GM23248 (cell line): ENCODE results near the gene USP2. TPM values are rescaled to one million over a fixed set of nuclear protein-coding genes. Genes with fewer than 3 reads are reported as not detected.

Experiments used
- DNase-seq: peaks from one replicate; pipeline ENCODE4 v3.0.0-alpha.2; 2015
- H2AFZ ChIP-seq: fragments of 200-600 bp; sonication (generic); 2 replicates; pipeline ENCODE4 v1.6.1; 2016; ENCODE audit warnings: antibody characterized with exemption
- H3F3A ChIP-seq: fragments of 200-600 bp; sonication (generic); 2 replicates; pipeline ENCODE4 v1.6.1; 2016; ENCODE audit warnings: mild to moderate bottlenecking, antibody characterized with exemption, mixed run types; ENCODE audit not compliant: insufficient read depth
- H3K27ac ChIP-seq: fragments of 200-600 bp; sonication (generic); 2 replicates; pipeline ENCODE4 v1.5.1; 2016; ENCODE audit warnings: mild to moderate bottlenecking
- H3K27me3 ChIP-seq: fragments of 200-600 bp; sonication (generic); replicated peaks from 2 replicates; pipeline ENCODE4 v1.6.1; 2016; ENCODE audit warnings: mild to moderate bottlenecking; ENCODE audit not compliant: insufficient read depth
- H3K36me3 ChIP-seq: fragments of 200-600 bp; sonication (generic); 2 replicates; pipeline ENCODE4 v1.6.1; 2016; ENCODE audit warnings: low read depth, mild to moderate bottlenecking
- H3K4me1 ChIP-seq: fragments of 200-600 bp; sonication (generic); 2 replicates; pipeline ENCODE4 v1.6.1; 2016; ENCODE audit warnings: mild to moderate bottlenecking; ENCODE audit not compliant: insufficient read depth
- H3K4me2 ChIP-seq: fragments of 200-600 bp; sonication (generic); one replicate; pipeline ENCODE4 v1.6.1; 2016; ENCODE audit warnings: mild to moderate bottlenecking; ENCODE audit not compliant: unreplicated experiment
- H3K4me3 ChIP-seq: fragments of 200-600 bp; sonication (generic); 2 replicates; pipeline ENCODE4 v1.5.1; 2016; ENCODE audit warnings: mild to moderate bottlenecking
- H3K79me2 ChIP-seq: fragments of 200-600 bp; sonication (generic); 2 replicates; pipeline ENCODE4 v1.6.1; 2016; ENCODE audit warnings: mild to moderate bottlenecking; ENCODE audit not compliant: insufficient read depth
- H3K9ac ChIP-seq: fragments of 200-600 bp; sonication (generic); 2 replicates; pipeline ENCODE4 v1.6.1; 2016; ENCODE audit warnings: mild to moderate bottlenecking
- H3K9me2 ChIP-seq: fragments of 200-600 bp; sonication (generic); 2 replicates; pipeline ENCODE4 v1.6.1; 2016; ENCODE audit warnings: mixed run types, mild to moderate bottlenecking, moderate library complexity; ENCODE audit not compliant: insufficient read depth
- H3K9me3 ChIP-seq: fragments of 200-600 bp; sonication (generic); one replicate; pipeline ENCODE4 v1.6.1; 2017; ENCODE audit warnings: low read depth
- H4K20me1 ChIP-seq: fragments of 200-600 bp; sonication (generic); 2 replicates; pipeline ENCODE4 v1.6.0; 2016; ENCODE audit not compliant: insufficient read depth
- EZH2 ChIP-seq: fragments of 200-600 bp; sonication (generic); IDR thresholded peaks from 2 replicates; pipeline ENCODE4 v1.6.1; 2018; ENCODE audit warnings: antibody characterized with exemption, mild to moderate bottlenecking; ENCODE audit not compliant: insufficient read depth, poor library complexity, severe bottlenecking
- EZH2phosphoT487 ChIP-seq: fragments of 200-600 bp; sonication (generic); IDR thresholded peaks from 2 replicates; pipeline ENCODE4 v1.6.1; 2018; ENCODE audit warnings: antibody characterized with exemption, moderate library complexity, mild to moderate bottlenecking, low read depth; ENCODE audit not compliant: insufficient read depth
- WGBS, 2 experiments: methylation state at CpG; one replicate each; pipeline ENCODE4 v1.1.6; 2015 to 2017; ENCODE audit warnings: low lambda C conversion rate in 2 of 2, low coverage in 1 of 2; ENCODE audit errors: missing lambda C conversion rate in 2 of 2; 5-methylcytosine and 5-hydroxymethylcytosine counted together
- in situ Hi-C: fragments of 300-500 bp; cut with MboI; formaldehyde crosslinking; loops from 2 replicates; pipeline ENCODE4 v1.15.0; 2020
- polyA plus RNA-seq: library from polyadenylated mRNA; unstranded; fragments of >200 nt; fragmentation: Nextera tagmentation; extraction: Ambion mirVana; gene quantifications from 2 replicates; pipeline ENCODE4 v1.2.1, GENCODE V29; 2016
- total RNA-seq: library from RNA; depleted of rRNA; stranded (reverse); fragments of >200 nt; shearing (Covaris generic); gene quantifications from 2 replicates; pipeline ENCODE4 v1.2.3, GENCODE V29; 2014

Gene USP2
- total and polyA plus RNA-seq, 2 experiments from 2014 or later: 0.33 TPM; not detected in 1

- Histone ChIP-seq H3K9me2 (no peaks in the 10 kb centered on the region), H3K4me2 (no peak overlapping the region)
- no peak for DNase-seq
Measured at GRCh38 chr11:119402470-119402869, 21.0 kb upstream of the USP2 start.

GRCh38 chr11:119400860-119401259 is 19.4 kb upstream of the USP2 start:
- no peak overlapping the region for H3K27ac ChIP-seq
- TF ChIP-seq EZH2phosphoT487 (no peak), EZH2 (no peak)
- no peak overlapping the region for H2AFZ ChIP-seq
- no peak for DNase-seq
- no peaks in the 10 kb centered on the region for H3K9me3 ChIP-seq
- H3K9me2 ChIP-seq: no peaks in the 10 kb centered on the region
- no peaks in the 10 kb centered on the region for H3K27me3 ChIP-seq
- H3K9ac ChIP-seq: no peak overlapping the region
- in situ Hi-C loops: no loop called here
- no peaks in the 10 kb centered on the region for H3K79me2 ChIP-seq
- no peak overlapping the region for H3K4me3 ChIP-seq
- peaks cover 3% of the 10 kb centered on the region; the same call in 1 of the 2 replicates for H3K4me1 ChIP-seq
- no peak overlapping the region for H3K4me2 ChIP-seq
- no peaks in the 10 kb centered on the region; the same call in 1 of the 2 replicates for H3F3A ChIP-seq
- no peaks in the 10 kb centered on the region for H3K36me3 ChIP-seq
- no peaks in the 10 kb centered on the region for H4K20me1 ChIP-seq

More at GRCh38 chr11:119402470-119402869, 21.0 kb upstream of the USP2 start:
- Histone ChIP-seq H3K27ac (no peak overlapping the region), H3F3A (no peaks in the 10 kb centered on the region; the same call in 1 of the 2 replicates), H3K27me3 (no peaks in the 10 kb centered on the region), H3K9me3 (no peaks in the 10 kb centered on the region), H3K4me1 (peaks cover 3% of the 10 kb centered on the region; the same call in 1 of the 2 replicates), H2AFZ (no peak overlapping the region), H4K20me1 (no peaks in the 10 kb centered on the region), H3K36me3 (no peaks in the 10 kb centered on the region), H3K9ac (no peak overlapping the region), H3K4me3 (no peak overlapping the region), H3K79me2 (no peaks in the 10 kb centered on the region)
- 50 to 62% methylated on average over 8 of the region's 8 CpGs for WGBS, 2 experiments
- TF ChIP-seq EZH2 (no peak), EZH2phosphoT487 (no peak)
- in situ Hi-C loops: no loop called here

- Histone ChIP-seq H3K27me3 (peaks cover 4% of the 10 kb centered on the region; the same call in 1 of the 2 replicates), H3K4me1 (no peaks in the 10 kb centered on the region), H3K36me3 (no peaks in the 10 kb centered on the region), H3K9ac (no peak overlapping the region), H3K79me2 (no peaks in the 10 kb centered on the region), H4K20me1 (no peaks in the 10 kb centered on the region), H2AFZ (no peak overlapping the region), H3K9me3 (no peaks in the 10 kb centered on the region), H3K9me2 (no peaks in the 10 kb centered on the region), H3K4me2 (no peak overlapping the region), H3K27ac (no peak overlapping the region), H3K4me3 (no peak overlapping the region), H3F3A (no peaks in the 10 kb centered on the region)
- DNase-seq: no peak
- in situ Hi-C loops: no loop called here
- no peak for TF ChIP-seq EZH2
- no peak for TF ChIP-seq EZH2phosphoT487
Measured at GRCh38 chr11:119397740-119398139, 16.2 kb upstream of the USP2 start.

GRCh38 chr11:119396835-119397234 is 15.3 kb upstream of the USP2 start:
- TF ChIP-seq EZH2phosphoT487: no peak
- TF ChIP-seq EZH2: no peak
- no peak overlapping the region for H3K27ac ChIP-seq
- H3K4me1 ChIP-seq: no peaks in the 10 kb centered on the region
- H2AFZ ChIP-seq: no peak overlapping the region
- H3K9me3 ChIP-seq: no peaks in the 10 kb centered on the region
- H3K4me3 ChIP-seq: no peak overlapping the region
- DNase-seq: no peak
- no peaks in the 10 kb centered on the region for H3F3A ChIP-seq
- no peaks in the 10 kb centered on the region for H3K36me3 ChIP-seq
- WGBS, 2 experiments: 94 to 96% methylated on average over 1 of the region's 1 CpG
- no peak overlapping the region for H3K4me2 ChIP-seq
- no peaks in the 10 kb centered on the region for H4K20me1 ChIP-seq
- H3K27me3 ChIP-seq: peaks cover 4% of the 10 kb centered on the region; the same call in 1 of the 2 replicates
- H3K79me2 ChIP-seq: no peaks in the 10 kb centered on the region
- in situ Hi-C loops: no loop called here
- H3K9ac ChIP-seq: no peak overlapping the region
- H3K9me2 ChIP-seq: no peaks in the 10 kb centered on the region

GRCh38 chr11:119391275-119391674 is 9.8 kb upstream of the USP2 start:
- Histone ChIP-seq H3F3A (no peaks in the 10 kb centered on the region), H3K4me3 (no peak overlapping the region), H3K9ac (no peak overlapping the region), H3K9me3 (no peaks in the 10 kb centered on the region), H4K20me1 (no peaks in the 10 kb centered on the region), H2AFZ (no peak overlapping the region), H3K36me3 (no peaks in the 10 kb centered on the region), H3K27me3 (peaks cover 4% of the 10 kb centered on the region; the same call in 1 of the 2 replicates), H3K9me2 (no peaks in the 10 kb centered on the region), H3K27ac (no peak overlapping the region), H3K4me2 (no peak overlapping the region), H3K4me1 (no peaks in the 10 kb centered on the region), H3K79me2 (no peaks in the 10 kb centered on the region)
- 77 to 81% methylated on average over 7 of the region's 7 CpGs for WGBS, 2 experiments
- TF ChIP-seq EZH2 (no peak), EZH2phosphoT487 (no peak)
- DNase-seq: no peak
- in situ Hi-C loops: no loop called here
